ENCODE results near the gene UBALD1.
A peak's percentile ranks its signal among the peaks of the same experiment; 100 is the strongest.

The UBALD1 gene

GRCh38 chr16:4646773-4647643, 32.3 kb upstream of the UBALD1 start:
- no peak for DNase-seq (ENCODE audit: low read depth)

- DNase-seq (ENCODE audit: low read depth) = no peak
These were observed 27.2 kb upstream of the UBALD1 start for GRCh38 chr16:4641895-4642294.

- no peak for DNase-seq (ENCODE audit: low read depth)
These were observed 26.6 kb upstream of the UBALD1 start for GRCh38 chr16:4641306-4641687.

GRCh38 chr16:4640572-4641305, 26.1 kb upstream of the UBALD1 start:
- no peak for DNase-seq (ENCODE audit: low read depth)

GRCh38 chr16:4639899-4640509, 25.3 kb upstream of the UBALD1 start:
- no peak for DNase-seq (ENCODE audit: low read depth)

DNA sequence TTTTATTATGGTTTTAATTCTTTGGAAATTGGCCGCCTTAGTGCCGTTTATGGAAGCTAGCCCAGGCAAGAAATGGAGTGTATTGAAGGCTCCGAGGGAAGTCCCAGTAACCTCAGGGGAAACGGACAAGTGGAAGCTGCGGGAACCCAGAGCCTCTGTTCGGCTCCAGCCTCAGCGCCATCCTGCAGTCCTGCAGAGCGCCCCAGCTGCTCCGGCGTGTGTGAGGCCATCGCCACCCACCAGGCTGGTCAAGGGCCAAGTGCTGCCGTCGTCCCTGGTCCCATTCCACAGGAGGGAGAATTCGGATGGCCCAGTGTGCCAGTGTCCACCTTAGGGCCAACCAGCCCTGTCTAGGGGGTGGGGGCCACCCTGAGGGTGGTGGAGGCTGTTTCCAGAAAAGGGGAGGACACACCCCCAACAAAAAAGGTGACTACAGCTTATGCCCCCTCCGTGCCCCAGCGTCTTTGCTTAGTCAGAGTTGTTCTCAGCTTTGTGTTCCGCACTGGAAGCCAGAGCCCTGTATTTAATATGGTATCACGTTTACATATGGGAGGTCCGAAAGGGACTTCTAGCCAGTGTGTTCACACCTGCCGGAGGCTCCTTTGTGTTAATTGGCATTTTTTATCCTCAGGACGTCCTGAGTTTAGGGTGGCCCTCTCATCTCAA, 22.9 kb upstream of the UBALD1 start:
- no peak for DNase-seq (ENCODE audit: low read depth)

DNA sequence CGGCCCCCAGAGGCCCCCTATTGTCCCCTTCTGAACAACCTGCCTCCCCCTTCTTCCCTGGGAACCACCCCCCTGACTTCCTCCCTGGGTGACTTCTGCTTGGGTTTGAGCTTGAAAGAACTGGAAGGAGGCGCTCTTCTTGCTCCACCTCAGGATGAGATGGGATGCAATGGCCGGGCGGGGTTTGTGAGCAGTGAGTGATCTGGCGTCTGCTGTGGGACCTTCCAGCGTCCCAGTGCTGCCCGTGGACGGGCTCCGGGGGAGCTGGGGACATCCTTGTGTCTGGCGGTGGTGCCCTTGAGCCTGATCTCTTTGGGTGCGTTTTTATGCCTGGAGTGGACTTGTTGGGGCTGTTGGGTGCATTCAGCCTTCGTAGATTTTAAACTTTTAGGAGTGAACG, 21.5 kb upstream of the UBALD1 start:
- DNase-seq (ENCODE audit: low read depth) = no peak

DNA sequence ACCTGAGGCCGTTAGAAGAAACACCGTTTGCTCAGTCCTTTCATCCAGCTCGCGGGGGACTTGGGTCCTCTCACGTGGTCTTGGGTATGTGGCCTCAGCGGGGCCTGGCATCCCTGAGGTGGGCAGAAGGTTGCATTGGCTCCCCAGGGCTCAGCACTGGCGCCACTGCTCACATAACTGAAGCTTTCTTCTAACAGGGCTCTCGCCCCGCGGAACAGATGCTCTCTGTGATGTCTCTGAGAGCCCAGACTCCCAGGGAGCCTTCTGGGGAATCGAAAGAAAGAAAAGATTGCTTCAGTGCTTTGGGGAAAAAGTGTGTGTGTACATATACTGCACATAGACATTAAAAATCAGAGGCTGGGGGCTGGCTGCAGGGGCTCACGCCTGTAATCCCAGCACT, 20.1 kb upstream of the UBALD1 start:
- DNase-seq (ENCODE audit: low read depth) = no peak

GRCh38 chr16:4633910-4634635, 19.4 kb upstream of the UBALD1 start:
- DNase-seq (ENCODE audit: low read depth) = no peak

DNA sequence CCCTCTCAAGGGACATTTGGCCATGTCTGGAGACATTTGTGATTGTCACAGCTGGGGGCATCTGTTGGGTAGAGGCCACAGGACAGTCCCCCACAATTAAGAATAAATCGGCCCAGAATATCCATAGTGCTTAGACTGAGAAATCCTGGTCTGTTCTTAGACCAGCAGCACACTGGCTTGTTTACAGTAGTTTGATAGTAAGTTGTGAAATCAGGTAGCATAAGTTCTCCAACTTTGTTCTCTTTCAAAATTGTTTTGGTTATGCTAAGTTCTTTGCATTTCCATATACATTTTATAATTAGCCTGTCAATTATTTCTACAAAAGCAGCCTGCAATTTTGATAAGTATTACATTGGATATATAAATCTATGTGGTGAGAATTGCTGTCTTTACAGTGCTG, 16.8 kb upstream of the UBALD1 start:
- DNase-seq (ENCODE audit: low read depth) = no peak

- no peak for DNase-seq (ENCODE audit: low read depth)
These were observed 13.6 kb upstream of the UBALD1 start for GRCh38 chr16:4628283-4628682.

DNA sequence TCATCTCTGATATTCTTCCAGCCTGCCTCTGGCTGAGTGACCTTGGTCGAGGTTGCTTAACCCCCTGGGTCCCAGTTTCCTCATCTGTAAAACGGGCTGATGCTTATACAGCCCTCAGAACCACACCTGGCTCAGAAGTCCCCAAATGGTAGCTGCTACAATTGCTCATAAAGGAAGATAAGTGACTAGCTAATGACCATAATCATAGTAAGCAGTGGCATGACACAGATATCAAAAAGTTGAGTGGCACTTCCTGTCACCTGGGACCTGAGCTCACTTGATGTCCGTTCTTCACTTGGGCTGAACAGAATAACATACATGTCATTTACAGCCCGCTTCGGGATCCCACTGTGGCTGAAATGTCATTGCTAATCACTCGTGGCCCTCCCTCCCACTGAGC, 11.7 kb upstream of the UBALD1 start:
- no peak for DNase-seq (ENCODE audit: low read depth)

DNA sequence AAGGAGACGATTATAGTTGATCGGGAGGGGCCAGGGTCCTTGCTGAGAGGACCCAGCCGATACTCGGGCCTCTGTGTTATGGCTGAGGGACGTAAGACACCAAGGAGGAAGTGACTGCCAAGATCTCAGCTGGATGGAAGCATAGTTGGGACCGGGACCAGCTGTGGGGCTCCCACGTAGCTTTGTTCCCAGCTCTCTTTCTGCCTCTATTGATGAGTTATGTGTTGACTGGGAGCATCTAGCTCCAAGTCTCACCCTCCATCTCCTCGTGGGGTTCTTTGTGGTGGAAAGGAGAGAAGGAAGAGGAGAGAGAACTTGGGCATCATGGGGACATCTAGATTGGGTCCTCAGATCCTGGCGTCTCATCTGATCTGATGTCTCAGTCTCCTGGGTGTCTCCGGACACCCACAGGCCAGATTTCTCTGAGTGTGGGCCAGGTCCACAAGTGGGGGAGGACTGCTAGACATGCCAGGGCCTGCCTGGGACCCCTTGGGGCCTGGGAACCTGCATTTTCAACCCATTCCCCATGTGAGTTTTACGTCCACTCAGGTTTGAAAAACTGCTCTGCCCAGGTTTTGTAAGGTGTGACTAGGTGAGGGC, 11.0 kb upstream of the UBALD1 start:
- DNase-seq (ENCODE audit: low read depth) = no peak

GRCh38 chr16:4624827-4625559, 10.3 kb upstream of the UBALD1 start:
- DNase-seq (ENCODE audit: low read depth) = no peak

GRCh38 chr16:4624015-4624826, 9.5 kb upstream of the UBALD1 start, which contains the start of gene MGRN1:
Gene MGRN1 (plus strand): TSS chr16:4624826. CDS start chr16:4624961, 135 bp downstream.
- peak; percentile 80 for DNase-seq (ENCODE audit: low read depth)

- DNase-seq (ENCODE audit: low read depth) = no peak
These were observed 8.9 kb upstream of the UBALD1 start for GRCh38 chr16:4623593-4623992.

DNA sequence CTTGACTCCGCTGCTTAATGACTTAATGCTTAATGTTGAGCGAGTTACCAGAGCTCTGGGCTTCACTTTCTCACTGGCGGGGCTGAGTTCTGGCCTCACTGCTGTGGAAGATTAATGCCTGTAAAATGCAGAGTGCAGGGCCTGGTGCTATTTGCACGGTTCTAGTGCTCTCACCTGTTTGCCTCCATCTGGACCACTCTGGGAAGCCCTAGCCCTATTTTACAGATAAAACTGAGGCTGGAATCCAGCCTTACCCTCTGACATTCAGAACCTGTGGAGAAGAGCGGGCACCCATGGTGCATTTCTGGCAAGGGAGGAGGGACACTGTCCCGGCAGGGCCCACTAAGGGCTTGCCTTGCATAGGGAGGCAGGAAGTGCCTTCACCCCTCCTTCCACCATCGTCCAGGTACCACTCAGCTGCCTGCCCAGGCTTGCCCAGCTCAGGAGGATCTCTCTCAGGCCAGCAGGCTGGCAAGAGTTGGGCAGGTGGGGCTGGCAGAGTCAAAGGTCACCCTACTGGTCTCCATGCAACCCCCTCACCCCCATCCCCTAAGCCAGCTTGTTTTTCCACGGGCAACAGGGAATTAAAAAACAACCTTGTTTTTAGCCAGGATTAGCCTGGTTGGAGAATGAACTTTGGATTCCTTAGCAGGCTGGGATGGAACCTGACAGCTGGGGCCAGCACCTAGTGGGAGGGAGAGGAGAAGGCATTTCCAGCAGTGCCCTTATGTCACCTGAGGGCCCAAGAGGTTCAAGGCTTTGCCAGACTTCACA, 4.1 kb upstream of the UBALD1 start:
- DNase-seq (ENCODE audit: low read depth) = no peak

DNA sequence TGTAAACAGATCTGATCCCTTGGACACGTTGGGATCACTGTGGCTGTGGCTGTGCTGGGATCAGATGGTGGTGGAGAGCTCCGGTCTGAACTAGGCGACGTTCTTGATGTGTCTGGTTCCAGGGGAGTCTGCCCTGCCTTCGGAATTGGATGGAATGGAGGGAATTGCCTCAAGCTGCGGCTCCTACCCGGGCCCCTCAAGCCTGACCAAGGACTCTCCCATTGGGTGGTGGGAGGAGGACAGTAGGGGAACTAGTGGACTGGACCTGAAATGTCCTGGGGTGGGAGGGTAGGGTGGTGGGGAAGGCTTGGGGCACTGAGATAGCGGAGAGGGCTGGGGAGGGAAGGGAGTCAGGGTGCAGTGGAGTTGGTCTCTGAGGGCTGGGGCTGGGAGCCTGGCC, 3.2 kb upstream of the UBALD1 start:
- no peak for DNase-seq (ENCODE audit: low read depth)

Data from CMK (cell line).